Stimulated activated effector memory CD8-positive, alpha-beta T cell treated with anti-CD3 and anti-CD28 coated beads, Interleukin-12 subunit alpha, Interleukin-12 subunit beta, amount 100 ng/mL, for 72 hours (primary cell): ENCODE measurements around the gene KIF6.

ENCODE experiments used
- ATAC-seq: fragments of 150-1000 bp; cut with Tn5 transposase; 2 replicates; pipeline ENCODE4 v1.10.0; 2021
- DNase-seq, 2 donors: peaks; one replicate each; pipeline ENCODE4 v3.0.0; 2021 to 2022; ENCODE audit warnings: low spot score in 2 of 2
- H3K27ac Mint-ChIP-seq: one replicate; pipeline ENCODE4 v1.8.0; 2022; ENCODE audit warnings: mild to moderate bottlenecking, mixed read lengths
- H3K36me3 Mint-ChIP-seq: one replicate; pipeline ENCODE4 v1.8.0; 2022; ENCODE audit warnings: mild to moderate bottlenecking, mixed read lengths
- H3K4me1 Mint-ChIP-seq: one replicate; pipeline ENCODE4 v1.8.0; 2022; ENCODE audit warnings: mixed read lengths
- H3K4me3 Mint-ChIP-seq: one replicate; pipeline ENCODE4 v1.8.0; 2022; ENCODE audit warnings: mild to moderate bottlenecking, mixed read lengths
- H3K9me3 Mint-ChIP-seq: one replicate; pipeline ENCODE4 v1.8.0; 2022; ENCODE audit warnings: mixed read lengths

The KIF6 gene

DNA sequence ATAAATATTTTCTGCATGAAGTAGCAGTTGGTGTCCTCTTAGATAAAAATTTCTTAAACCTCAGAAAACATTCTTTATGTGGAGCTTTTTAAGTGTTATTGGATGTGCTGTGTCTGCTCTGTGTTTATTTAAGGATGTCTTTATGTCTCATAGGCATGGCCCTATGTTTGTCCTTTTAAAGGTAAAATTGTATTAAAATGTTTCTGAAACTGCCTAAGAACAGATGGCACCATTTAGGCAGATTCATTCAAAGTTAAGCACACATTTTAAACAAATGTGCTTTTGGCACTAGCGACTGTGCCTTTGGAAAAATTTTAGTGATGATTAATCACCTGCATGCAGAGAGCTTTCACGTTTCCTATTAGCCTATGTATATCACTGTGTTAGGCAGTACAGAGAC lies 125.2 kb downstream of the KIF6 start:
- H3K27ac Mint-ChIP-seq, result no peak overlapping the region
- DNase-seq (no peak), ATAC-seq (no peak)
- no peaks in the 10 kb centered on the region for H3K4me1 Mint-ChIP-seq
- no peaks in the 10 kb centered on the region for H3K36me3 Mint-ChIP-seq
- peaks cover 3% of the 10 kb centered on the region for H3K9me3 Mint-ChIP-seq
- H3K4me3 Mint-ChIP-seq, result no peak overlapping the region

DNA sequence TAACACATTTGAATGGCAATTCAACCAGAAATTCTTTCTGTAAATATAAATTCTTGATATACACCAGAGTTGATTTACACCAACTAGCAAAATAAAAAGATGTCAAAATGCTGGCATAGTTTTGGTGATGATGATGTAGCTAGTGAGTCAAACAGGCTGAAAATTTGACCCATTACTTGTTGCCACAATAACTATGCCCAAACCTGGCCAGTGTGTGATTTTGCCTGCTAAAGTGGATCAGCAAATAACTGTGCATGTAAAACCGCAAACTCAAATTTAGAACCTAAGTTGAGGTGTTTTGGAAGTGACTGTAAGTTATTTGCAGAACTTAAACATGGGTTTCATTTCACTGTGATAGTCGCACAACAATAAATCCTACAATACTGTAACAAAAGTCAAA lies 125.9 kb downstream of the KIF6 start:
- ATAC-seq, result no peak
- Mint-ChIP-seq H3K4me1 (no peaks in the 10 kb centered on the region), H3K27ac (no peak overlapping the region), H3K36me3 (no peaks in the 10 kb centered on the region), H3K9me3 (peaks cover 3% of the 10 kb centered on the region), H3K4me3 (no peak overlapping the region)
- DNase-seq, result no peak

DNA sequence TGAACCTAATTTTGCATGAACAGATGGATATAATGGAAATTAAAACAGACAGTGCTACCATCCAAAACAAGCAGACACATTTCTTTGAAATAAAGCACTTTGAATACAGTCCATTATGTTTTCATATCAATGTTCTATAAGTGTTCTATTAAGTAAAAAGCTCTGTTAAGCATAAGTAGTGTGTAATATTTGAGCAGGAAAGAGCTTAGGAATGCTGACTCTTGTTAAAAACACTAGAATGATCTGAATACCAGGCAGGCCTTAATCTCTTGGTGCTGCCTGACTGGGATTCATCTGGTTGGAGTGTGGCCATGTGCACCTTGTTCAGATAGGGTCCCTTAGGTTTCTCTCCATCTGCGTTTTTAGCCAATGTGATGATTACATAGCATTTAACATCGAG lies 130.9 kb downstream of the KIF6 start:
- Mint-ChIP-seq H3K4me3 (no peak overlapping the region), H3K27ac (no peak overlapping the region), H3K36me3 (no peaks in the 10 kb centered on the region), H3K9me3 (no peaks in the 10 kb centered on the region), H3K4me1 (no peaks in the 10 kb centered on the region)
- no peak for ATAC-seq
- no peak for DNase-seq

DNA sequence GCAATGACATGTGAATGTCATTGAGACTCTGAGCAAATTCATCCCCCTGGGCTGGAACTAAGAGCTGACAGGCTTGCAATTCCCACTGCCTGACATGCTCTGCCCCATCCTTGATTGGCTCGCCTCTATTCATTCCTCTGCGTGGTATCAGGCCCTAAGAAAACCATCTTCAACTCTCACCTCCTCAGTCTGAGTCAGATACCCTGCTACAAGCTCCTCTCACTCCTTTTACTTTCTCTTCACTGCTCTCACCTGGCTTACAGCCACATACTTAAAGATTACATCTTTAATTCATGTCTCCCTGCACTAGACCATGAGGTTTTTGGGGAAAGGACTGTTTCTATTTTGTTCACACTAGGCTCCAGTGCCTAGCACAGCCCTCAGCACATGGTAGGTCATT lies 131.6 kb downstream of the KIF6 start:
- Mint-ChIP-seq H3K9me3 (no peaks in the 10 kb centered on the region), H3K4me1 (no peaks in the 10 kb centered on the region), H3K27ac (no peak overlapping the region), H3K4me3 (no peak overlapping the region), H3K36me3 (no peaks in the 10 kb centered on the region)
- DNase-seq (no peak), ATAC-seq (no peak)

DNA sequence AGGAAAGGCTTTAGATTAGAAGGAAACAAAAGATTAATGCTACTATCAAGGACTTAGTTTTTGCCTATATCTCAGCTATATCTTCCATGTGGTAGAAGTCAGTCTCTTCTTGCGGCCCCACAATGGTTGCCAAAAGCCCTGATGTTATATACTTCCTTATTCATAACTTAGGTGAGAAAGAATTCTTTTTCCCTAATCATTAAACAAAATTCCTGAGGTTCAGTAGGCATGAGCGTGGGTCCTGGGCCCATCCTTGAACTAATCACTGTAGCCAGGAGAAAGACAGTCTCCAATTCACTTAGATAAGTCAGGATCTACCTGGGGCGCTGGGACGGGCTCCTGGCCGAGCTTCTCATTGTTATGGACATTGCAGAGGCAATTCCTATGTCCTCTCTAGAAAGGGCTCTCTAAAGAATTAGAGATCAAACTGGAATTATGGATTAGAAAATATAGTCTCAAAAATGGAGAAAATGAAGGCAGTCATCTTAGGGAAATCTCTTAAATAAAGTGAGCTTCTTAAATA lies 134.3 kb downstream of the KIF6 start:
- no peaks in the 10 kb centered on the region for H3K36me3 Mint-ChIP-seq
- H3K27ac Mint-ChIP-seq, result no peak overlapping the region
- H3K4me3 Mint-ChIP-seq, result no peak overlapping the region
- no peaks in the 10 kb centered on the region for H3K9me3 Mint-ChIP-seq
- DNase-seq, result no peak
- no peaks in the 10 kb centered on the region for H3K4me1 Mint-ChIP-seq
- no peak for ATAC-seq

DNA sequence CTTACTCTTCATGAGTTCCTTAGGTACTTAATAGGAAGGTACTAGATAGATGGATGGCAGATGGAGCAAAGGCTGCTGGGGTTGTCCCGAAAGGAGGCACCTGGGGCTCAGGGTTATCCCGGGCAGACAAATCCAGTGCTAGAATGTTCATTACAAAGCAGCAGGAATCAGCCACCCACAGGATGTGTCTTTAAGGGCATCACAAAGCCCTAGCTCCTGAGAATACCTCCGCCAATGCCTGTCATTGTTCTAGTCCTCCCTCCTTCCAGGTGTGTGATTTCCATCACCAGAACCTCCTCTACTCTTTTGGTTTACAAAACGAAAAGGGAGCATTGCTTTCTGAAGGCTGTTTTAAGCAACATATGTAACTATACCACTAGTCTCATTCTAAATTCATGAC lies 138.1 kb downstream of the KIF6 start:
- no peak for ATAC-seq
- no peak overlapping the region for H3K4me3 Mint-ChIP-seq

DNA sequence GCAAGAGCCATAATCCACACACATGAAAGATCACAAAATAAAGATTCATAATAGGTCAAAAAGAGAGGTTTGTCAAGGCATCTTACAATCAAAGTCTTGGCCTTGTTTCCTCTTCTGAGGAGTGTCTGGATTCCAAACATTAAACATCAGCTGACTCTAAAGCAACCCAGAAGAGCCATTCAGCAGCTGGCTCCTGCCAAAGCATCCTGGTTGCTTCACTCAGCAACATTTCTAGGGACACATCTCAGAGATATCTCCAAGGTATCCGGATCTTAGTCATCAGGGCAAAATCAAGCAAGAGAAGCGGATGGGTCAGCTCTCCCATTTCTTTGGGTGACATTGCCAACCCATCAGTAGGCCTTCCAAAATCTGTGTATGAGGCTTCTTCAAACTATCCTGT lies 139.6 kb downstream of the KIF6 start:
- no peak overlapping the region for H3K27ac Mint-ChIP-seq
- no peak for DNase-seq
- H3K4me1 Mint-ChIP-seq, result no peaks in the 10 kb centered on the region
- no peak for ATAC-seq
- no peaks in the 10 kb centered on the region for H3K9me3 Mint-ChIP-seq
- H3K4me3 Mint-ChIP-seq, result no peak overlapping the region
- H3K36me3 Mint-ChIP-seq, result no peaks in the 10 kb centered on the region

More for the DNA sequence above, 138.1 kb downstream of the KIF6 start:
- Mint-ChIP-seq H3K4me1 (no peaks in the 10 kb centered on the region), H3K9me3 (no peaks in the 10 kb centered on the region), H3K27ac (no peak overlapping the region), H3K36me3 (no peaks in the 10 kb centered on the region)
- DNase-seq, result no peak

DNA sequence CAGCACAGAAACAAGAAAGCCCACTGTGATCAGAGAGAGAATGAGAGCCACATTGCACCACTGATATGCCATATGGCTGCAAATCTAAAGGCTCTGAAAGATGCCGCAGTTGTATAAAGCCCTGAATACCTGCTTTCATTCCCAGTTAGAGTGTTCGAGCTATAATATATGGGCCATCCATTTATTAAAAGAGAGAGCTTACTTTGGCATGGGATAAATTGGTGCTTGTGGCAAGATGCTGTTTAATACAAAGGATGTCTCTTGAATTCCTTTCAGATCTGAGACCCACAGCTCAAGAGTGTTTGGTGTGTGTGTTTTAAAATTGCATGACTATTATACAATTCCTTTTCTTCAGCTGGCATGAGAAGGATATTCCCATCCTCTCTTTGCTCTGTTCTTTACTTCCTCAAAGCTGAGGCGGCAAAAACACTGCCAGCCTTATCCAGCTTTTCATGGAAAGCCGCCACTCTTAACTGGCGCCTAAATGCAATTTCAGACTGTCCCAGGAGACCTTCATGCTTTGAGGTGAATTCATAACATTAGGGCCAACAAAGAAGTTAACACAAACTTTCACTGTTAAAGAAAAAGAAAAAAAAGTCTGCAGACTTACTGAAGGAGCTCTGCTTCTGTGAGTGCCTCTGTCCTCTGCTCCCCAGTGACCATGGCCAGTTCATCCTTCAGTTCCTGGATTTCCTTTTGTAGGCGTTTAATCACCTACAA lies 147.6 kb downstream of the KIF6 start:
- H3K4me1 Mint-ChIP-seq, result no peaks in the 10 kb centered on the region

DNA sequence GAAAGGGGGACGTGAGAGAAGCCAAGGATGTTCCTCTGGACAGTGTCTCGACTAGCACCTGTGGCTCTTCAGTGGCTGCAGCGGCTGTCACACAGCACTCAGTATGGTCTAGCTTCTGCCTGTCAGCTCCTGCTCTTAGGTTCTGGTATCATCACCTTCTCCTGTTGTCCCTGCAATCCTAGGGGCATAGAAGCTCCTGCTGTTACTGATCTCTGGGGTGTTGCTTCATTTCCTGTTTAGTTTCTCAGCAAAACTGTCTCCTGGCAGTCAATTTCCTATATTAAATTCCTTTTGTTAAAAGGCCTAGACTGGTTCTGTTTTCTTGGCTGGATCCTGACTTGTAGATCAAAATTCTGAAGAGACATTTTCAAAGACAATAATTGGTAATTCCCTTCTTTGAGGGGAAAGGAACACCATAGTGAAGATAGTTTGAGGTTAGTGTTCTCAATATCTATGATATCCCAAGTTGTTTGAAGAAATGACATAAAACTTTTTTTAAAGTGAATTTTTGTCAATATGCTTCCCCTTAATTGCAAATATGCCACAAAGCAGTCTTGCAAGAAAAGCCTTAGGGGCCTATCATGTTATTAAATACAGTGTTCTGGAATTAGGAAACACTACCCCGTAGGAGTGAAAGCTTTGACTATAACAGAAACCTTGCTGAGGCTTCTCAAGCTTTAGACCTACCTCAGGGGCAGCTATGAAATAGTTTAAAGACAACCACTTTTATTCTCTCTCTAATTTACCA lies 148.5 kb downstream of the KIF6 start:
- Mint-ChIP-seq H3K9me3 (no peaks in the 10 kb centered on the region), H3K4me1 (no peaks in the 10 kb centered on the region), H3K27ac (no peak overlapping the region), H3K4me3 (no peak overlapping the region), H3K36me3 (no peaks in the 10 kb centered on the region)
- no peak for ATAC-seq
- no peak for DNase-seq

More for the DNA sequence above, 147.6 kb downstream of the KIF6 start:
- ATAC-seq, result no peak
- H3K9me3 Mint-ChIP-seq, result no peaks in the 10 kb centered on the region
- H3K27ac Mint-ChIP-seq, result no peak overlapping the region
- DNase-seq, result no peak
- no peak overlapping the region for H3K4me3 Mint-ChIP-seq
- H3K36me3 Mint-ChIP-seq, result no peaks in the 10 kb centered on the region

DNA sequence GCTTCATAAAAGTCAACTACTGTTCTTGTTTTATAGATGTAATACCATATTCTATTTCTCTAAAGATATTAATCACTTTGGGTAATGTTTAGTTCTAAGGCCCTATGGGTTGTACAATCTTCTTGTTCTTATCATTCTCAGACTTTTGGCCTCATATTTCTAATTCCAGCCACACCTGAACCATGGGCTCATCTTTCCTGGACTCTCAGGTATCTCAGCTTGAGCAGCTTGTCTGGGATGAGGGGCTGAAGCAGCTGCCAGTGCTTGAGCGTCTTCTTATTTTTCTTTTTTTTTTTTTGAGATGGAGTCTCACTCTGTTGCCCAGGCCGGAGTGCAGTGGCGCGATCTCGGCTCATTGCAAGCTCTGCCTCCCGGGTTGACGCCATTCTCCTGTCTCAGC lies 150.2 kb downstream of the KIF6 start:
- H3K36me3 Mint-ChIP-seq, result no peaks in the 10 kb centered on the region
- ATAC-seq (no peak), DNase-seq (no peak)
- H3K27ac Mint-ChIP-seq, result no peak overlapping the region
- no peak overlapping the region for H3K4me3 Mint-ChIP-seq
- no peaks in the 10 kb centered on the region for H3K4me1 Mint-ChIP-seq
- no peaks in the 10 kb centered on the region for H3K9me3 Mint-ChIP-seq

DNA sequence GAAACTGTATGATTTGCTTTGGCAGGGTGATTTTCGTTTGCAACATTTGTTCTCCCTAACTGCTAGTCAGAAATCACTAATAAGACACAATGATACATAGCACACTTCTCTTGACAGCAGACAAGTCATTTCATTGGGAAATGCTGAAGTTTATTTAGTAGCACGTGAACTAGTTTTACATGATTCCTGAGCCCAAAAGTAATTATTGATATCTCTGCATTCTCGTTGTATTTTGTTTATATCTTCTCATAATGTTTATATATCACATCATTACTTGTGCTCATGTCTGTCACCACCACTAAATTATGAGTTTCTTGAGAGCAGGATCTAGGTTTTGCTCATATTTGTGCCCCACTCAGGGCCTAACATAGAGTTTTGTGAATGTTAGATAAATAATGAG lies 151.7 kb downstream of the KIF6 start:
- no peak overlapping the region for H3K27ac Mint-ChIP-seq
- no peaks in the 10 kb centered on the region for H3K9me3 Mint-ChIP-seq
- DNase-seq (no peak), ATAC-seq (no peak)
- H3K36me3 Mint-ChIP-seq, result no peaks in the 10 kb centered on the region
- H3K4me1 Mint-ChIP-seq, result no peaks in the 10 kb centered on the region
- no peak overlapping the region for H3K4me3 Mint-ChIP-seq

DNA sequence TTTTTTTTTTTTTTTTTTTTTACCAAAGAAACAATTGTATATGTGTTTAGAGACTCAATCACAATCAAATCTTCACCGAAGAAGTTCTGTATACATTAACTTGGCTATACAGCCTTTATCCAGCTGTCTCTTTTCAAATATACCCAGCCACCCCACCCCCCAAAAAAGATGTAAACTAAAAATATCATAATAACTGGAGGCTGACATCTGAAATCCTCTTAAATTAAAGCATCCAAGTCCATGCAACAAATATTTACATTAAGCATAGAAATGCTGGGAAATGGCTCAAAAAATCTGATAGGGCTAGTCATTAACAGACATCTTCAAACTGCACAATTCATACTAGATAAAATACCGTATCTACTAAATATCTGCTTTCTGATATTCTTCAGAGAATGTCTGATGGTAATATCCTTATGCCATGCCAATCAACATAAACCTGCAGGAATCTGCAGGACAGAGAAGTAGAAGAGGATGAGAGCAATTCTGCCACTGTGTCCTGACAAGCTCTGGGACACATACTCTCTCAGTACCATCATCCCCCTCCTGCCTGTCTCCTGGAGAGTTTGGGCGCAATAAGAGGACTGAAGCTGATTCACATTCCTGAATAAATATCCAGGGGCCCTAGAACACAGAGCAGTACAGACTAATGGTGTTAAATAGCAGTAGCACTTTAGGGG lies 152.4 kb downstream of the KIF6 start:
- Mint-ChIP-seq H3K4me3 (no peak overlapping the region), H3K9me3 (no peaks in the 10 kb centered on the region), H3K4me1 (no peaks in the 10 kb centered on the region), H3K36me3 (no peaks in the 10 kb centered on the region), H3K27ac (no peak overlapping the region)
- ATAC-seq (no peak), DNase-seq (no peak)

DNA sequence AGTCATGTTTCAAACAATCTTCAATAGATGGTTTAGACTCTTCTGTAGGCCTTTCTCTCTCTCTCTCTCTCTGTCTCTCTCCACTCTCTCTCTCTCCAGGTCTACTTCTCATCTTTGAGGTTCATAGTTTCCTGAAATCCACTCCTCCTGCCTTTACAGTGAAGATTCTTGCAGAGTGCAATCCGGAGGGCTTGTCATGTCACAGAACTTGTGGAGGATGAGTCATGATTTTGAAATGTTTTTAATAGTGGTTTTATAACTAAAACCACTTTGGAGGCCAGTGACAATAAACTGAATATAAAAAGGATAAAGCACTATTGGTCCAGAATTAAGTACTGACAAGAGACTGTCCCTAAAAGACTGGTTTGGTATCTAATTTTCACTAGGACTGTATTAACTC lies 156.3 kb downstream of the KIF6 start:
- Mint-ChIP-seq H3K4me1 (no peaks in the 10 kb centered on the region), H3K9me3 (no peaks in the 10 kb centered on the region), H3K27ac (no peak overlapping the region), H3K4me3 (no peak overlapping the region), H3K36me3 (no peaks in the 10 kb centered on the region)
- no peak for ATAC-seq
- no peak for DNase-seq

DNA sequence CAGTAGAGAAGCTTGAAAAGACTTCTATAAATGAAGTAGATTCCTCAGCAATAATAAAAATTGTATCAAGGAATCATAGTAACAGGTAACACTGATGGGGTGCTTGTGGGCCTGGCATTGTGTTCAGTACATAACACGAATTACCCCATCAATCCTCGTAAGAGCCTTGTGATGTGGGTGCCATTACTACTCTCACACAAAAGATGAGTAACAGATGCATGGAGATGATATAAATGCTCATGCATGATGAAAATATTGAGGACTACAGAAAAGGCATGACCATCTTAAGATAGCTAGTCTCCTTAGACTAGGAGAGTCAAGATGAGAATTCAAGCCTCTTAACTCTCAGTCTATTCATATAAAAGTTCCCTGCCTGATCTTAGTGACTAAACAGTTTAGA lies 158.1 kb downstream of the KIF6 start:
- ATAC-seq (no peak), DNase-seq (no peak)
- H3K27ac Mint-ChIP-seq, result no peak overlapping the region

DNA sequence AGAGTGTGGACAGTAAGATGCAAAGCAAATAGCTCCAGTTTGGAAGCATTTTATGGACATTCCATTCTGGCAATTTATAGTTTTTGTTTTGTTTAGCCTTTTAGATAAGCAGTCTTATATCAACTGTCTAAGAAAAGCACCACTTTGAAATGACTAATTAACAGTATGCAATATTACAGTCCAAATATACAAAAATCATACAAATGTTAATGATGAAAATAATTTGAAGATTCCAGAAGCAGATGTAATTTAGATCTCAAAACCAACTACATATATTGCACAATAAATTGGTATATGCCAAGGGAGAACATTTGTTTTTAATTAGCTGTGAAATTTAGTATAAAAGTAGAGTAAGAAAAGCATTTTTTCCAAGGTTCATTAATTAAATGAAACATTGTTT lies 158.8 kb downstream of the KIF6 start:
- H3K4me3 Mint-ChIP-seq, result no peak overlapping the region
- no peaks in the 10 kb centered on the region for H3K9me3 Mint-ChIP-seq
- no peak overlapping the region for H3K27ac Mint-ChIP-seq
- DNase-seq (no peak), ATAC-seq (no peak)
- H3K36me3 Mint-ChIP-seq, result no peaks in the 10 kb centered on the region
- no peaks in the 10 kb centered on the region for H3K4me1 Mint-ChIP-seq

More for the DNA sequence above, 158.1 kb downstream of the KIF6 start:
- Mint-ChIP-seq H3K36me3 (no peaks in the 10 kb centered on the region), H3K4me3 (no peak overlapping the region), H3K4me1 (no peaks in the 10 kb centered on the region), H3K9me3 (no peaks in the 10 kb centered on the region)

DNA sequence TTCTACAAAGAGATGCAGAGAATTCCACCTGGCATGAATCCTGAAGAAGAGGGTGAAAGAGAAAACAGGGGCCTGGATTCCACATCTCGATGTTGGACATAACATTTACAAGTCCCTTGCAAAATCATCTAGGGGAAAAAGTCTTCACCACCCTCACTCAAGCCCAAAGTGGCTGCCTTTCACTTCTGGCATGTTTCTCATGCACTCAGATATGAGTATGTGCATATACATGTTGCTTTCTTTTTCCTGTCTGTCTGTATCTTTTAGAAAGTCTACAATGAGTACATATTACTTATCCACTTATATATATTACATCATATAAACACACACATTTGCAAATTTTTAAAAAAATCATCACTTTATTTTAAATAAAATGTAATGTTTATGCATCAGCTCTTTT lies 159.3 kb downstream of the KIF6 start:
- ATAC-seq (no peak), DNase-seq (no peak)
- no peaks in the 10 kb centered on the region for H3K4me1 Mint-ChIP-seq
- no peak overlapping the region for H3K4me3 Mint-ChIP-seq
- H3K9me3 Mint-ChIP-seq, result no peaks in the 10 kb centered on the region
- H3K27ac Mint-ChIP-seq, result no peak overlapping the region
- no peaks in the 10 kb centered on the region for H3K36me3 Mint-ChIP-seq
